Hepatocyte (in vitro differentiated cells): ENCODE measurements around the gene SLC25A17.

Source experiments
- CTCF ChIP-seq: fragments of 200-600 bp; sonication (generic); IDR thresholded peaks from 2 replicates; pipeline ENCODE4 v1.5.1; 2016; ENCODE audit warnings: antibody characterized with exemption, mild to moderate bottlenecking; ENCODE audit not compliant: poor library complexity
- EZH2 ChIP-seq: fragments of 200-600 bp; sonication (generic); IDR thresholded peaks from 2 replicates; pipeline ENCODE4 v1.6.1; 2016; ENCODE audit warnings: antibody characterized with exemption, mild to moderate bottlenecking, borderline replicate concordance
- EZH2phosphoT487 ChIP-seq: fragments of 200-600 bp; sonication (generic); IDR thresholded peaks from one replicate; pipeline ENCODE4 v1.6.1; 2018; ENCODE audit warnings: antibody characterized with exemption, mild to moderate bottlenecking, low read depth, moderate library complexity; ENCODE audit not compliant: unreplicated experiment, severe bottlenecking

- TF ChIP-seq CTCF = no peak
- TF ChIP-seq EZH2 = no peak
- TF ChIP-seq EZH2phosphoT487 = no peak
Measured at GRCh38 chr22:40739721-40740120, 79.4 kb downstream of the SLC25A17 start.
